Measurements from ENCODE around the gene CCHCR1. TPM values are rescaled to one million over a fixed set of nuclear protein-coding genes. Genes with fewer than 3 reads are reported as not detected.
A peak's percentile ranks its signal among the peaks of the same experiment; 100 is the strongest.
"Not testable (repeated sequence)": the region's sequence is repeated elsewhere in the genome, so short reads cannot be mapped to it uniquely, and the experiment has no call there.

The CCHCR1 gene
- polyA plus RNA-seq, 4 donors: 17.3 to 38.3 (median 30.1) TPM

DNA sequence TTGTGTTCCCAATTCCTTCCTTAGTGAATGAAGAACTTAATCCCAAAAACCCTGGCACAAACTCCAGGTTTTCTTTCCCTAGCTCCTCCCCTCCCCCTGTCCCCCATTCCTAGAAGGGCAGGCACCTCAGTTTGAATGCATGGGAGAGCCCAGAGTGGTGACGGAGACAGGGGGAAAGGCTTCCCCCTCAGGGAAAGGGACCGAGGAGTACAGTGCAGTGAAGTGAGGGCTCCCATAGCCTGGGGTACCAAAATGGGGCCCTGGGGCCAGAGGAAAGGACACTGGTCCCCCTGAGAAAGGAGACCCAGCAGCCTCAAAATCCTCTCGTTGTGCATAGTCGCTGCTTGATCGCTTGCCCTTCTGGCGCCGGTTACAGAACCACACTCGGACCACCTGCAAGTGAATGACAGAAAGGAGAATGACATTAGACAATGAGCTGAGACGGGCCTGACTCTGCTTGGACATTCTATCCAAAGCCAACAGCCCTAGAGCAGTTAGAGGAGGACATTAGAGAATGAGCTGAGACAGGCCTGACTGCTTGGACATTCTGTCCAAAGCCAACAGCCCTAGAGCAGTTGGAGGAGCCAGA, 7.0 kb upstream of the CCHCR1 start:
- DNase-seq (ENCODE audit: low read depth in 4 of 4, low spot score in 3 of 4): not testable (repeated sequence)

GRCh38 chr6:31163922-31164321, 6.3 kb upstream of the CCHCR1 start:
- no peak for DNase-seq (ENCODE audit: low read depth in 4 of 4, low spot score in 3 of 4)

DNA sequence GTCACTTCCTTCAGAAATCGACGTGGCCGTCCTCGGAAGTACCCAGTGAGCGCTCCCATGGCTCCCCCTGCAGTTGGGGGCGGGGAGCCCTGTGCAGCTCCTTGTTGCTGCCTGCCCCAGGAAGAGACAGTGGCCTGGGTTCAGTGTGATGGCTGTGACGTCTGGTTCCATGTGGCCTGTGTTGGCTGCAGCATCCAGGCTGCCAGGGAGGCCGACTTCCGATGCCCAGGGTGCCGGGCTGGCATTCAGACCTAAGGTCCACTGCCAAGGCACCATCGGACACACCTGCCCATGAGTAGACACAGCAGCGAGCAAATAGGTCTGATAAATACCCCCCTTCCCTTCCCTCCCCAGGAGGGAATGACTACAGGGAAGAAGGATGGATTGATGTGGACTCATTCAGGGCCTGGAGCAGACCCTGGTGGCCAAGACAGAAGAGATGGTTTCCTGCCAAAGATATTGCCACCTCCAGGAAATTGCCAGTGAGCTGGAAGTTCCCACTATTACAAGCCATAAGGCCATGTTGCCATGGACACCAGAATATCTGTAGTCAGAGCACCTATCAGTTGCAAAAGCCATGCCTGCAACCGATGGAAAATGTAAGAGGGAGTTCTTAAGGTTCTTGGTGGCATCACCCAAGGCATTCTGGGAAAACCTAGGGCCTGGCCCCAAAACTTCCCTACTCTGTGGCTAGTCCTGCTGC, 5.0 kb upstream of the CCHCR1 start:
- DNase-seq (ENCODE audit: low read depth in 4 of 4, low spot score in 3 of 4): no peak

DNA sequence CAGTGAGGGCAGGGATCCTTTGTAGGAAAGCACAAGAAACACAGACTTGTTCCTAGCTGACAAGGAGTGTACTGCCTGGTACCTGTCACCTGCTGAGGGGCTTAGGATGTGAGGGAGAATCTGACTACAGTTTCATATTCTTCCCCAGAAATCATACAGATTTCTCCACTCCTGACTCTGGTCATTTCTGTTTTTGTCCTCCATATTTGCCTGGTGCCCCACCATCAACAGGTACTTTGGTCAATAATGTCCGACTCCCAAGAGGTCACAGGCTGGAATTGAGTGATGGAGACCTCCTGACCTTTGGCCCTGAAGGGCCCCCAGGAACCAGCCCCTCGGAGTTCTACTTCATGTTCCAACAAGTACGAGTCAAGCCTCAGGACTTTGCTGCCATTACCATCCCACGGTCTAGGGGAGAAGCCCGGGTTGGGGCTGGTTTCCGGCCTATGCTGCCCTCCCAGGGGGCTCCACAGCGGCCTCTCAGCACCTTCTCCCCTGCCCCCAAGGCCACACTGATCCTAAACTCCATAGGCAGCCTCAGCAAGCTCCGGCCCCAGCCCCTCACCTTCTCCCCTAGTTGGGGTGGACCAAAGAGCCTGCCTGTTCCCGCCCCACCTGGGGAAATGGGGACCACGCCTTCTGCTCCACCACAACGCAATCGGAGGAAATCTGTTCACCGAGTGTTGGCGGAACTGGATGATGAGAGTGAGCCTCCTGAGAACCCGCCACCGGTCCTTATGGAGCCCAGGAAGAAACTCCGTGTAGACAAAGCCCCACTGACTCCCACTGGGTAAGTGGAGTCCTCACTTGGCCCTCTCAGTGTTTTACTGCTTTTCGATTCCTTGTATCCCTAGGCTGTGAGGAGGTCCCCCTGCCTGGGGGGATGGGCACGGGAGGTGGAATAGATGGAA, 3.9 kb upstream of the CCHCR1 start:
- DNase-seq (ENCODE audit: low read depth in 4 of 4, low spot score in 3 of 4): no peak

DNA sequence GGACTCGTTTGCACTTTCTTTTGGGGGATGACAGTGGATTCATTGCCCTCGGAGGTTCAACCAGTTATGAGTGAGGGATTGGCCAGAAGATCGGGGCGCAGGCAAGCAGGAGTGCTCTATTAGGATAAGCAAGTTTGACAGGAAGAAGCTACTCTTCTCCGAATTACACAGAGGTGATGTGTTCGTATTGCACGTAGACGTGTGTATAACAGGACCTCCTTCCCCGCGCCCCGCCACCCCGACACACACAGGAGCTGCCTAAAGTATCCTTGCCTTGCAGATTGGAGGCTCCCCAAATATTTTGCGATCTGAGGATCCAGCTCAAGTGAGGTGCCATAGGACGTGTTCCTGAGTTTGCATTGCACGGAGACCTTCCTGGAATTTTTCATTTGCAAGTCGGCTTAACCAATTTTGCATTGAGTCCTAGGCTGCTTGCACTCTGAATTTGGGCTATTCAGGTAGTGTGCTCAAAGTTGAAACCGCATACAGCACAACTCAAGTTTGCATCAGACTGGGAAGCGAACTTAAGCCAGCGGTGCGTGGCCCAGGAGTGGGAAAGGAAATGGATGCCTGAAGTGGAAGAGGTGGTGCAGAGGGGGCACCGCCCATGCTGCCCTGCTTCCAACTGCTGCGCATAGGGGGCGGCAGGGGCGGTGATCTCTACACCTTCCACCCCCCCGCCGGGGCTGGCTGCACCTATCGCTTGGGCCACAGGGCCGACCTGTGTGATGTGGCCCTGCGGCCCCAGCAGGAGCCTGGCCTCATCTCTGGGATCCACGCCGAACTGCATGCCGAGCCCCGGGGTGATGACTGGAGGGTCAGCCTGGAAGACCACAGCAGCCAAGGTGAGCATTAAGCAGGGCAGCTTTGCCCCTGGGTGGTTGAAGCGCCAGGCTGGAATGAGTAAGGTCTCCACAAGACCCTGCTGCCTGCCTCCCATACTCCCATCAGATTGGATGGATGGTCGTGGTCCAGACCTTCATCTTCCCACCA, 1.6 kb upstream of the CCHCR1 start:
- no peak for DNase-seq (ENCODE audit: low read depth in 4 of 4, low spot score in 3 of 4)

GRCh38 chr6:31158140-31158862, 699 bp upstream of the CCHCR1 start, which contains the start of gene TCF19:
Gene TCF19 (plus strand): TSS chr6:31158589. CDS start chr6:31159470, 881 bp downstream.
- DNase-seq (ENCODE audit: low read depth in 4 of 4, low spot score in 3 of 4): peak; percentile 98 to 99 (median 98)

- no peak for DNase-seq (ENCODE audit: low read depth in 4 of 4, low spot score in 3 of 4)
Observed at GRCh38 chr6:31156641-31157040, 961 bp downstream of the CCHCR1 start.

- DNase-seq (ENCODE audit: low read depth in 4 of 4, low spot score in 3 of 4): no peak
Observed at GRCh38 chr6:31154436-31154835, 3.2 kb downstream of the CCHCR1 start.

- DNase-seq (ENCODE audit: low read depth in 4 of 4, low spot score in 3 of 4): peak in 1 of 4 donors; percentile 22
Observed at GRCh38 chr6:31152781-31153180, 4.8 kb downstream of the CCHCR1 start.

DNA sequence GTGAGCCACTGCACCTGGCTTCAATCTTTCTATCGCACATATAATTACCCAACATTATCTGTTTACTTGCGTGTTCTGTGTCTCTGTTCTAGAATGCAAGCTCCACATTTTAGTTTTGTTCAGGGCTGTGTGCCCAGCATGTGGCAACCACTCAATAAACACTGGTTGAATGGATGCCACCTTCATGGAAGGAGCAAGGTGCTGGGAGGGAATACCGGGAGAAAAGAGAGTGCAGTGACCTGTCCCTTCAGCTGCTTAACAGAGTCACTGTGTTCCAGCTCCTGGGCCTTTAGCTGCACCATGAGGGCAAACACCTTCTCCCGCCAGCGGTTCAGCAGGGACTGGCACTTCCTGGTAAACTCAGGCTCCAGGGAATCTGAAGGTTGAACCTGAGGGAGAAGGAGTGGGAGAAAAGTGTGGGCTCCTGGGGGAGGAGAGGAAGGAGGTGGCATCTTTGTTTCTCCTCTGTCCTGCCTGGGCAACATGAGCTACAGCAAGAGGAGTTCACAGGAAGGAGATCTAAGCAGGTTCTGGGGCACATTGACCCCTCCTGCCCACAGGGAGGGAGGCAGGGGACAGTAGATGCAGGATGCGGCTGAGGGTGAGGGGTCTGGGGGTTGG, 7.7 kb downstream of the CCHCR1 start:
- DNase-seq (ENCODE audit: low read depth in 4 of 4, low spot score in 3 of 4): no peak

GRCh38 chr6:31145386-31145785, 12.2 kb downstream of the CCHCR1 start:
- no peak for DNase-seq (ENCODE audit: low read depth in 4 of 4, low spot score in 3 of 4)

GRCh38 chr6:31144970-31145340, 12.6 kb downstream of the CCHCR1 start:
- DNase-seq (ENCODE audit: low read depth in 4 of 4, low spot score in 3 of 4): no peak

DNA sequence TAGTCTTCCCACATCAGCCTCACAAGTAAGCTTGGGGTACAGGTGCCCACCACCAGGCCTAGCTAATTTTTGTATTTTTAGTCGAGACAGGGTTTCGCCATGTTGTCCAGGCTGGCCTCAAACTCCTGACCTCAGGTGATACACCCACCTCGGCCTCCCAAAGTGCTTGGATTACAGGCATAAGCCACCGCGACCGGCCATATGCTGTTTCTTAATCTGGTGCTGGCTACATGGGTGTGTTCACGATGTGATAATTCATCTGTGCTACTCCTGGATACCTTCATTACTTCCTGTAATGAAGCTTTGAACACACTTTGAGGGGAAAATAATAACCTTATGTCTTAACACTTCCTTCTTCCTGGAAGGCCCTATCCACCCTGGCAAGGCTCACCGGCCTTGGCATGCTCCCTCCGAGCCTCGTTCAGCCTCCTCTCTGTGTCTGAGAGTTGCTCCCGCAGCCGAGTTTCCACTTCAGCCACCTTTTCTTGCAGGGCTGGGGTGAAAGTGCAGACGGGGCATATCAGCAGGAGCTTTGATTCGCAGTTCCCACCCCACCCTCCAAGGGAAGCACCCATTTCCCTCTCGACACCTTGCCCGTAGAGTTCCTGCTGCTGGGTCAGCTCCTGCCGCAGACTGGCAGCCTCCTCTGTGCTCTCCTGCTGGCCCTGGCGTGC, 13.2 kb downstream of the CCHCR1 start:
- DNase-seq (ENCODE audit: low read depth in 4 of 4, low spot score in 3 of 4): no peak

GRCh38 chr6:31143148-31143547, 14.5 kb downstream of the CCHCR1 start:
- no peak for DNase-seq (ENCODE audit: low read depth in 4 of 4, low spot score in 3 of 4)

- DNase-seq (ENCODE audit: low read depth in 4 of 4, low spot score in 3 of 4): no peak
Observed at GRCh38 chr6:31142361-31142761, 15.2 kb downstream of the CCHCR1 start.

DNA sequence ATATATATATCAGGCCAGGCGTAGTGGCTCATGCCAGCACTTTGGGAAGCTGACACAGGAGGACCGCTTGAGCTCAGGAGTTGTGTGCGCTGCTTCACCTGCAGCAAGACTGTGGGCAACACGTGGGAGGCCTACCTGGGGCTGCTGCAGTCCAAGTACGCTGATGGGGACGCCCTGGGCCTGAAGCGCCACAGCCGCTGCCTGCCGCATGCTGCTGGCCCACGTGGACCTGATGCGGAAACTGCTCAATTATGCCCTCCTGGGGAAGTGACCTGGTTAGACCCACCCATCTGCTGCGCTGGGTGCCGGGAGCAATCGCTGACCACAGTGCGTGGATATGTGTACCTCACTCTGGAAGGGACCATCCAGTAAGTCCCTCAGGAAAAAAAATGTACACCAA, 17.0 kb downstream of the CCHCR1 start:
- no peak for DNase-seq (ENCODE audit: low read depth in 4 of 4, low spot score in 3 of 4)

- no peak for DNase-seq (ENCODE audit: low read depth in 4 of 4, low spot score in 3 of 4)
Observed at GRCh38 chr6:31139599-31139998, 18.0 kb downstream of the CCHCR1 start.

DNA sequence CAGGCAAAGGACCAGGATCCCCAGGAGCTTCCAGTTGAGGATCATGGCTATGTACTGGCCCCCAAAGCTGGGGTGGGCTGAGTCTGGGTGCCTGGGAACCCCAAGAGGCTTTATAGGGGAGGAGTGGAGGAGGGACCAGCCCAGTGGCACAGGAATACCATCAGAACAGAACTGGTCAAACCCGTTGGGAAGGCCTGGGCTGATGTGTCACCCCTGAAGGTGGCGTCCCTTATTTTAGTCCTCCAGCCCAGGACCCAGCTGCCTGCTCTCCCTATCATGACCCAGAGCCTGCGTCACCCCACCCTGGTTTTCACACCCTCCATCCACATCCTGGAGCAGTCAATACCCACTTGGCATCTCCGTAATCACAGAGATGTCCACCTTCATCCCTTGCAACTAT, 18.6 kb downstream of the CCHCR1 start, which contains the start of gene PSORS1C2:
TSS of gene PSORS1C2 (minus strand) at position 85 of the 400 bp plus-strand sequence. CDS start at position 45, 40 bp downstream.
- no peak for DNase-seq (ENCODE audit: low read depth in 4 of 4, low spot score in 3 of 4)
